ENCODE results near the gene MRPS24. TPM values are rescaled to one million over a fixed set of nuclear protein-coding genes. Genes with fewer than 3 reads are reported as not detected.

The MRPS24 gene
- total RNA-seq, 1 donor from 2014 or later, result 93.9 TPM

- Histone ChIP-seq H3K9ac (ENCODE audit: low read length) (peak overlapping the region; percentile 97), H3K4me3 (ENCODE audit: insufficient read depth, low read depth, low read length) (peak overlapping the region; percentile 87), H3K36me3 (ENCODE audit: insufficient read depth, low read length) (peaks cover 17% of the 10 kb centered on the region), H3K4me1 (ENCODE audit: insufficient read depth, low read length) (peaks cover 35% of the 10 kb centered on the region), H3K27ac (ENCODE audit: low read depth, low read length) (peak overlapping the region; percentile 100), H4K20me1 (ENCODE audit: insufficient read depth, low read length) (no peaks in the 10 kb centered on the region), H2AFZ (ENCODE audit: low read depth, low read length) (peak overlapping the region; percentile 57), H3K4me2 (ENCODE audit: low read length) (peak overlapping the region; percentile 96), H3K27me3 (ENCODE audit: insufficient read depth, low read length) (no peaks in the 10 kb centered on the region), H3K9me3 (ENCODE audit: insufficient read depth, low read depth, low read length) (no peaks in the 10 kb centered on the region), H3K79me2 (ENCODE audit: insufficient read depth, low read length) (peaks cover 12% of the 10 kb centered on the region)
- H3K27ac Mint-ChIP-seq (ENCODE audit: unreplicated experiment), result peak overlapping the region; percentile 86
- FAIRE-seq, result no peak
- peak overlapping the region; percentile 91 for H3K4me3 Mint-ChIP-seq (ENCODE audit: unreplicated experiment)
- no peaks in the 10 kb centered on the region for H3K27me3 Mint-ChIP-seq (ENCODE audit: low read depth, unreplicated experiment)
- TF ChIP-seq CTCF (IDR thresholded peaks at IDR 0.05; ENCODE audit: insufficient read depth, low read depth, low read length), result no peak
- no peak for TF ChIP-seq EZH2 (IDR thresholded peaks at IDR 0.05; ENCODE audit: insufficient read depth, low read length)
- peaks cover 20% of the 10 kb centered on the region for H3K36me3 Mint-ChIP-seq (ENCODE audit: low read depth, unreplicated experiment)
- DNase-seq (ENCODE audit: low read depth), result peak; percentile 95
- peaks cover 4% of the 10 kb centered on the region for H3K9me3 Mint-ChIP-seq (ENCODE audit: unreplicated experiment)
- H3K4me1 Mint-ChIP-seq (ENCODE audit: low read depth, unreplicated experiment), result peaks cover 19% of the 10 kb centered on the region
Measured at GRCh38 chr7:43869867-43870240, 537 bp upstream of the MRPS24 start.

- FAIRE-seq, result no peak
- Histone ChIP-seq H3K4me2 (ENCODE audit: low read length) (peak overlapping the region; percentile 96), H3K4me3 (ENCODE audit: insufficient read depth, low read depth, low read length) (peak overlapping the region; percentile 87), H3K27me3 (ENCODE audit: insufficient read depth, low read length) (no peaks in the 10 kb centered on the region), H2AFZ (ENCODE audit: low read depth, low read length) (peak overlapping the region; percentile 59), H3K79me2 (ENCODE audit: insufficient read depth, low read length) (peaks cover 12% of the 10 kb centered on the region), H3K36me3 (ENCODE audit: insufficient read depth, low read length) (peaks cover 17% of the 10 kb centered on the region), H3K9me3 (ENCODE audit: insufficient read depth, low read depth, low read length) (no peaks in the 10 kb centered on the region), H3K9ac (ENCODE audit: low read length) (peak overlapping the region; percentile 97), H3K27ac (ENCODE audit: low read depth, low read length) (peak overlapping the region; percentile 100), H3K4me1 (ENCODE audit: insufficient read depth, low read length) (peaks cover 33% of the 10 kb centered on the region), H4K20me1 (ENCODE audit: insufficient read depth, low read length) (no peaks in the 10 kb centered on the region)
- TF ChIP-seq EZH2 (IDR thresholded peaks at IDR 0.05; ENCODE audit: insufficient read depth, low read length), result no peak
- no peak overlapping the region for H3K27ac Mint-ChIP-seq (ENCODE audit: unreplicated experiment)
- H3K4me3 Mint-ChIP-seq (ENCODE audit: unreplicated experiment), result peak overlapping the region; percentile 88
- H3K9me3 Mint-ChIP-seq (ENCODE audit: unreplicated experiment), result peaks cover 5% of the 10 kb centered on the region
- peaks cover 20% of the 10 kb centered on the region for H3K36me3 Mint-ChIP-seq (ENCODE audit: low read depth, unreplicated experiment)
- no peak for DNase-seq (ENCODE audit: low read depth)
- H3K4me1 Mint-ChIP-seq (ENCODE audit: low read depth, unreplicated experiment), result peaks cover 19% of the 10 kb centered on the region
- H3K27me3 Mint-ChIP-seq (ENCODE audit: low read depth, unreplicated experiment), result no peaks in the 10 kb centered on the region
Measured at GRCh38 chr7:43868681-43869005, 674 bp downstream of the MRPS24 start.

GRCh38 chr7:43868181-43868580, 1.1 kb downstream of the MRPS24 start:
- H3K9me3 ChIP-seq (ENCODE audit: insufficient read depth, low read depth, low read length), result no peaks in the 10 kb centered on the region
- H3K27me3 ChIP-seq (ENCODE audit: insufficient read depth, low read length), result no peaks in the 10 kb centered on the region
- no peak overlapping the region for H3K27ac ChIP-seq (ENCODE audit: low read depth, low read length)
- H2AFZ ChIP-seq (ENCODE audit: low read depth, low read length), result no peak overlapping the region
- Mint-ChIP-seq H3K27me3 (ENCODE audit: low read depth, unreplicated experiment) (no peaks in the 10 kb centered on the region), H3K27ac (ENCODE audit: unreplicated experiment) (no peak overlapping the region), H3K36me3 (ENCODE audit: low read depth, unreplicated experiment) (peaks cover 18% of the 10 kb centered on the region), H3K4me1 (ENCODE audit: low read depth, unreplicated experiment) (peaks cover 17% of the 10 kb centered on the region), H3K9me3 (ENCODE audit: unreplicated experiment) (peaks cover 5% of the 10 kb centered on the region), H3K4me3 (ENCODE audit: unreplicated experiment) (peak overlapping the region; percentile 88)
- peaks cover 28% of the 10 kb centered on the region for H3K4me1 ChIP-seq (ENCODE audit: insufficient read depth, low read length)
- peak overlapping the region; percentile 96 for H3K4me2 ChIP-seq (ENCODE audit: low read length)
- H3K4me3 ChIP-seq (ENCODE audit: insufficient read depth, low read depth, low read length), result peak overlapping the region; percentile 87
- TF ChIP-seq EZH2 (IDR thresholded peaks at IDR 0.05; ENCODE audit: insufficient read depth, low read length), result no peak
- TF ChIP-seq CTCF (IDR thresholded peaks at IDR 0.05; ENCODE audit: insufficient read depth, low read depth, low read length), result no peak
- H4K20me1 ChIP-seq (ENCODE audit: insufficient read depth, low read length), result no peaks in the 10 kb centered on the region
- H3K9ac ChIP-seq (ENCODE audit: low read length), result peak overlapping the region; percentile 97
- no peak for FAIRE-seq
- no peak for DNase-seq (ENCODE audit: low read depth)
- H3K36me3 ChIP-seq (ENCODE audit: insufficient read depth, low read length), result peaks cover 17% of the 10 kb centered on the region
- peaks cover 12% of the 10 kb centered on the region for H3K79me2 ChIP-seq (ENCODE audit: insufficient read depth, low read length)
